Measurements from ENCODE around the gene XYLT1.

GRCh38 chr16:17069681-17070080, 401.1 kb downstream of the XYLT1 start:
- TF ChIP-seq CTCF (conservative IDR thresholded peaks at IDR 0.05), result no peak
- no peak for TF ChIP-seq EZH2 (IDR thresholded peaks at IDR 0.05; ENCODE audit: low read depth)

All from PC-9 (cell line).